Spleen (tissue), 11 donors: ENCODE measurements around the gene TRAF3IP3. TPM values are rescaled to one million over a fixed set of nuclear protein-coding genes. Genes with fewer than 3 reads are reported as not detected.

Source experiments
- DNase-seq: peaks from one replicate; pipeline ENCODE4 v3.0.0-alpha.2; 2020
- H3K27ac ChIP-seq, 8 donors: fragments of 200-600 bp; sonication (generic) in 7 of 8; 1 replicate in 4 of 8; 2 replicates in 4 of 8; pipeline versions ENCODE4 v1.5.0 to v1.8.0; 2016 to 2021; ENCODE audit warnings: inconsistent platforms in 4 of 8, mild to moderate bottlenecking in 4 of 8, moderate library complexity in 1 of 8
- H3K27me3 ChIP-seq, 7 donors: fragments of 200-600 bp; sonication (generic) in 6 of 7; replicated peaks in 1 of 7; 1 replicate in 4 of 7; 2 replicates in 3 of 7; pipeline versions ENCODE4 v1.5.0 to v1.8.0; 2016 to 2021; ENCODE audit warnings: inconsistent platforms in 3 of 7, mild to moderate bottlenecking in 1 of 7
- H3K36me3 ChIP-seq, 6 donors: fragments of 200-600 bp; sonication (generic) in 5 of 6; 1 replicate in 4 of 6; 2 replicates in 2 of 6; pipeline versions ENCODE4 v1.5.0 to v1.8.0; 2016 to 2021; ENCODE audit warnings: inconsistent platforms in 2 of 6
- H3K4me1 ChIP-seq, 6 donors: fragments of 200-600 bp; sonication (generic) in 5 of 6; 1 replicate in 3 of 6; 2 replicates in 3 of 6; pipeline versions ENCODE4 v1.5.0 to v1.8.0; 2016 to 2021; ENCODE audit warnings: inconsistent platforms in 3 of 6
- H3K4me3 ChIP-seq, 8 donors: fragments of 200-600 bp; sonication (generic) in 7 of 8; 1 replicate in 4 of 8; 2 replicates in 4 of 8; pipeline versions ENCODE4 v1.5.0 to v1.8.0; 2016 to 2021; ENCODE audit warnings: inconsistent platforms in 4 of 8, mild to moderate bottlenecking in 4 of 8, moderate library complexity in 2 of 8
- H3K9me3 ChIP-seq, 8 donors: fragments of 200-600 bp; sonication (generic) in 7 of 8; 1 replicate in 4 of 8; 2 replicates in 4 of 8; pipeline versions ENCODE4 v1.5.0 to v1.8.0; 2016 to 2021; ENCODE audit warnings: inconsistent platforms in 4 of 8
- CTCF ChIP-seq, 11 experiments: fragments of 200-600 bp in 7 of 11; fragments of 450-650 bp in 4 of 11; sonication (generic) in 4 of 11; IDR thresholded peaks in 8 of 11; conservative IDR thresholded peaks in 3 of 11; 1 replicate in 7 of 11; 2 replicates in 4 of 11; pipeline versions ENCODE4 v1.4.0 to v1.8.0; 2016 to 2021; ENCODE audit warnings: antibody characterized with exemption in 11 of 11, inconsistent platforms in 4 of 11, mild to moderate bottlenecking in 1 of 11
- POLR2A ChIP-seq, 3 donors: fragments of 450-650 bp; IDR thresholded peaks; one replicate each; pipeline ENCODE4 v1.5.1; 2017; ENCODE audit warnings: antibody characterized with exemption in 3 of 3, mild to moderate bottlenecking in 1 of 3
- POLR2AphosphoS5 ChIP-seq, 3 donors: sonication (generic); formaldehyde crosslinking; IDR thresholded peaks; one replicate each; pipeline ENCODE4 v1.5.1; 2017; ENCODE audit warnings: antibody characterized with exemption in 3 of 3
- WGBS, 5 donors: extraction: QIAGEN DNeasy Blood & Tissue Kit in 3 of 5; methylation state at CpG; one replicate each; pipeline versions ENCODE4 v1.1.5 to v1.1.7; 2013 to 2018; 5-methylcytosine and 5-hydroxymethylcytosine counted together
- intact Hi-C: fragments of 100-400 bp; cut with DNase I; formaldehyde crosslinking; loops from one replicate; pipeline ENCODE4 v1.15.0; 2023; ENCODE audit warnings: low total_unique reads
- polyA plus RNA-seq, 3 donors: library from polyadenylated mRNA; stranded (reverse); fragments of 200-250 nt; gene quantifications; one replicate each; pipeline ENCODE4 v1.2.1, GENCODE V29; 2013
- total RNA-seq, 7 donors: library from RNA; depleted of rRNA in 3 of 7; stranded (reverse); fragments of >200 nt in 3 of 7; fragmentation: NEBNext Ultra II Directional in 4 of 7; extraction: Animal tissue kit (Norgen Biotek cat#: 25700) in 4 of 7; gene quantifications; one replicate each; pipeline versions ENCODE4 v1.1.0 to v1.2.1, GENCODE V29; 2016 to 2021
- donor health status: healthy with polysubstance abuse.
- donor health status: DM: no; HTN: no; CAD: no; lungs with moderate emphysema.
- donor health status: DM: no; HTN: no; CAD: no.
- donor health status: Bipolar disorder and iron deficiency.
- donor health status: healthy.
- donor health status: DM: no; HTN: no; CAD: no.
- donor health status: DM: yes; HTN: yes; CAD: no.

TRAF3IP3 gene
- total and polyA plus RNA-seq, 10 donors = 95.4 to 189 (median 108) TPM

- intact Hi-C loops = no loop called here
- no peak for DNase-seq
- H3K27ac ChIP-seq = no peak overlapping the region
These were observed 46.9 kb downstream of the TRAF3IP3 start for GRCh38 chr1:209802780-209803152.

GRCh38 chr1:209803568-209803967, 47.7 kb downstream of the TRAF3IP3 start:
- Histone ChIP-seq H3K4me1 (peaks cover 0 to 19% (median 13%) of the 10 kb centered on the region in 6 donors), H3K27ac (no peak overlapping the region)
- intact Hi-C loops = no loop called here

More at GRCh38 chr1:209802780-209803152, 46.9 kb downstream of the TRAF3IP3 start:
- WGBS, 5 donors = 82 to 92% (median 85%) methylated on average over 4 of the region's 4 CpGs
- no peaks in the 10 kb centered on the region for H3K9me3 ChIP-seq
- H3K27me3 ChIP-seq = peaks cover 0 to 20% (median 0%) of the 10 kb centered on the region in 7 donors
- no peak for TF ChIP-seq POLR2A (IDR thresholded peaks at IDR 0.05)
- TF ChIP-seq CTCF (IDR thresholded peaks at IDR 0.05 in 8 of 11, conservative IDR thresholded peaks at IDR 0.05 in 3 of 11) = no peak
- no peak for TF ChIP-seq POLR2AphosphoS5 (IDR thresholded peaks at IDR 0.05)
- no peaks in the 10 kb centered on the region for H3K36me3 ChIP-seq
- peaks cover 0 to 19% (median 13%) of the 10 kb centered on the region in 6 donors for H3K4me1 ChIP-seq
- no peak overlapping the region for H3K4me3 ChIP-seq

GRCh38 chr1:209805341-209805781, 49.5 kb downstream of the TRAF3IP3 start:
- H3K27me3 ChIP-seq = peaks cover 0 to 20% (median 0%) of the 10 kb centered on the region in 7 donors
- WGBS, 5 donors = 47 to 63% (median 53%) methylated on average over 17 to 19 of the region's 19 CpGs
- DNase-seq = peak; percentile 80

More at GRCh38 chr1:209803568-209803967, 47.7 kb downstream of the TRAF3IP3 start:
- Histone ChIP-seq H3K4me3 (no peak overlapping the region), H3K36me3 (no peaks in the 10 kb centered on the region), H3K9me3 (no peaks in the 10 kb centered on the region), H3K27me3 (peaks cover 0 to 20% (median 0%) of the 10 kb centered on the region in 7 donors)
- WGBS, 5 donors = 84 to 92% (median 86%) methylated on average over 1 of the region's 1 CpG
- TF ChIP-seq POLR2AphosphoS5 (IDR thresholded peaks at IDR 0.05) (no peak), POLR2A (IDR thresholded peaks at IDR 0.05) (no peak), CTCF (IDR thresholded peaks at IDR 0.05 in 8 of 11, conservative IDR thresholded peaks at IDR 0.05 in 3 of 11) (no peak)
- no peak for DNase-seq

More at GRCh38 chr1:209805341-209805781, 49.5 kb downstream of the TRAF3IP3 start:
- intact Hi-C loops = no loop called here
- no peak for TF ChIP-seq POLR2AphosphoS5 (IDR thresholded peaks at IDR 0.05)
- TF ChIP-seq POLR2A (IDR thresholded peaks at IDR 0.05) = no peak
- no peak for TF ChIP-seq CTCF (IDR thresholded peaks at IDR 0.05 in 8 of 11, conservative IDR thresholded peaks at IDR 0.05 in 3 of 11)
- Histone ChIP-seq H3K9me3 (no peaks in the 10 kb centered on the region), H3K4me1 (peaks cover 0 to 19% (median 13%) of the 10 kb centered on the region in 6 donors), H3K27ac (peak overlapping the region in 5 of 8 donors; percentile 44 to 84 (median 71)), H3K4me3 (peak overlapping the region; percentile 37 to 74 (median 48)), H3K36me3 (no peaks in the 10 kb centered on the region)
